Pulmonary artery endothelial cell (primary cell): ENCODE results near the gene PIK3R5. TPM values are rescaled to one million over a fixed set of nuclear protein-coding genes. Genes with fewer than 3 reads are reported as not detected.
"Not testable (repeated sequence)": the region's sequence is repeated elsewhere in the genome, so short reads cannot be mapped to it uniquely, and the experiment has no call there.

Experiments used
- DNase-seq: peaks from one replicate; pipeline ENCODE4 v3.0.0-alpha.2; 2011; ENCODE audit warnings: low read depth, low spot score
- total RNA-seq: library from RNA; depleted of rRNA; stranded (reverse); fragments of >200 nt; gene quantifications from 2 replicates; pipeline ENCODE4 v1.2.3, GENCODE V29; 2014

PIK3R5 gene
- total RNA-seq, 1 donor from 2014 or later = not detected

DNA sequence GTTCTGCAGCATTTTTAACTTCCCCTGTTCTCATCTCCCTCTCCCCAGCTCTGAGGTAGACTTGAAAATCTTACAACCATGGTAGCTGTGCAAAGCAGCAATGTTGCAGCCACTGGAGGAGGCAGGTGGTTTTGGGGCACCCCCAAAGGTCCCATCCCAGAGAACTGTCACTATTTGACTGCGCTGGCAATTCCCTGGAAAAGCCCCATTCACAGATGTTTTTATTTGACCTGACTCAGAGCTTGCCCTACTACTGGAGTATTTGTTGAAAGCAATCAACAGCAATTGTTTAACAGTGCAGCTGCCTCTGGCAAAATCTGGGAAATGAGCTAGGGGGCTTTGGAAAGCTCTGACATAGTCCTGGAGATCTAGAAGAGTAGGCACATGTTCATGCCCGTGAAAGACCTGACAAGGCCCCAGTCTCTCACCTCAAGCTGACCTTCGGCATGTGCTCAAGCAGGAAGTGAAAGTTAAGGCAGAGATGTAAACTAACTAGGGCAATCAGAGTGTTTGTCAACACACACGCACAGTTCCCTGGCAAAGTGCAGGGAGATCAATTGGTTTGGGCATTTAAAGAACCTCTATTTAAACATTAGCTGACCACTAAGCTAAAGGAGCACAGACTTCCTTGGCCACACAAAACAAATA is 19.7 kb upstream of the PIK3R5 start:
- no peak for DNase-seq

DNA sequence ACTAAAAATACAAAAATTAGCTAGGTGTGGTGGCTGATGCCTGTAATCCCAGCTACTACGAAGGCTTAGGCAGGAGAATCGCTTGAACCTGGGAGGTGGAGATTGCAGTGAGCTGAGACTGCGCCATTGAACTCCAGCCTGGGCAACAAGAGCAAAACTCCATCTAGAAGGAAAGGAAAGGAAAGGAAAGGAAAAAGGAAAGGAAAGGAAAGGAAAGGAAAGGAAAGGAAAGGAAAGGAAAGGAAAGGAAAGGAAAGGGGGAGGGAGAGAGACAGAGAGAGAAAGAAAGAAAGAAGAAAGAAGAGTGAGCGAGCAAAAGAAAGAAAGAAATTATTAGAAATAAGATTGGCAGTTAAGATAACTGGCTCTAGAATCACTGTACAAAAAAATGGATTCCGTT is 18.7 kb upstream of the PIK3R5 start:
- not testable (repeated sequence) for DNase-seq

DNA sequence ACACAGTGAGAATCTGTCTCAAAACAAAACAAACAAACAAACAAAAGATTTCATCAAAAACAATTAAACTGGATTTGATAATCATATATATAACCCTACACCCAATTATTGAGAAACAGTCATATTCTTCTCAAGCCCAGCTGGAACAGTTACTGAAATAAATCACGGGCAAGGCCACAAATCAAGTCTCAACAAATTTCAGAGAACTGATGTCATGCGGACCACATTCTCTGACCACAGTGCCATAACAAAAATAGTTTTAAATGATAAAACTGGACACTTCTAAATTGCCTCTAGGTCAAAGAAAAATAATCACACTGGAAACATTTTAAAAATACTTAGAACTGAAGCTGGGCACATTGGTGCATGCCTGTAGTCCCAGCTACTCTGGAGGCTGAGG is 15.9 kb upstream of the PIK3R5 start:
- no peak for DNase-seq

DNA sequence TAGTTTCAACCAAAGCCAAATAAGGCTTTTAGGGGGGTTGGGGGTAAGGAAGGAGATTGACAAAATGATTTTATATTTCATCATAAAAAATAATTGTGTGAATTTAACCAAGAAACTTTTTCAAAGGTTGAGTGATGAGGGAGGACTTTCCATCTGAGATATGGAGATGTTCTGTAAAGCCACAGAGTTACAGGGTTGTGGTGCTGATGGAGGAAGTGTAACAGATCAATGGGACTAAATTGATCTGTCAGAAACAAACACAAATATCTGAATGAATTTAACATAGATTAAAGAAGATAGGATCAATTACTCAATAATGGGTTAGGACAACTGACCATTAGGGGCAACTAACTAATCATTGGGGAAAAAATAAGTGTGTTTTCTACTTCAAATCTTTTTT is 14.2 kb upstream of the PIK3R5 start:
- DNase-seq = no peak

DNA sequence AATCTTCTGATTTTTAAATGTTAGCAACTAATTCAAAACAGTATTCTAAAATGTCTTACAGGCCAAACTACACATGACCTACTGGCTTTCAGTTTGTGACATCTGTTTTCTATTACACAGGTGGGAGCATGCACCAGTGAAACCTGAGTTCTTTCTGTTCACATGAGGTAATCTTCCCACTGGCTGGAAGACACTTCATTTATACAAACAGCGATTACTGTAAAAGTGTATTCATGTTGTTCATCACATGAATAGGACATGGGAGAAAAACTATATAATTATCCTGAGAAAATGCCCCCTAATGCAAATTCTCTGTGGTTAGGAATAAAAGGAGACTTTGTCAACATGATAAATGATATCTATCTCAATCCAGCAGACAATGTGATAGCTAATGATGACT is 11.1 kb upstream of the PIK3R5 start:
- DNase-seq = no peak

DNA sequence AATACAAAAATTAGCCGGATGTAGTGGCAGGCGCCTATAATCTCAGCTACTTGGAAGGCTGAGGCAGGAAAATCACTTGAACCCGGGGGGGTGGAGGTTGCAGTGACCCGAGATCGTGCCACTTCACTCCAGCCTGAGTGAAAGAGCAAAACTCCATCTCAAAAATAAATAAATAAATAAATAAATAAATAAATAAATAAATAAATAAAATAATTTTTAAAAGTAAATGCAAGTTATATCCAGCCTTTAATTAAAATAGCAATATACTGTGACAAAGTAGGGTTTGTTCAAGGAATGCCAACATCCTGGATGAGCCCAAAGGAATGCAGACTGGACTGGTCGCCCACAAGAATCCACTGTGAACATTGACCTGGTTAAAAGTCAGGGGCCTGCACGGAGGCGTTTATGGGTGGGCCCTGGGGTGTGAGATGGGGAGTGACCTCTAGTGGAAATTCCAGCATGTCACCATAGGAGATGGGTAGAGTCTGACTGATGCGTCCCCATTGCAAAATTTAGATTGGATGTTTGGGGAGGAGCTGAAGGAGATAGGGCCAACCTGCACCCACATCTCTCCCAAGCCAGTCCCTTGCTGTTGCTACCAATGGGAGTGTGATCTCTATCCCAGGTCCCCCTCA is 9.7 kb upstream of the PIK3R5 start:
- DNase-seq = no peak

DNA sequence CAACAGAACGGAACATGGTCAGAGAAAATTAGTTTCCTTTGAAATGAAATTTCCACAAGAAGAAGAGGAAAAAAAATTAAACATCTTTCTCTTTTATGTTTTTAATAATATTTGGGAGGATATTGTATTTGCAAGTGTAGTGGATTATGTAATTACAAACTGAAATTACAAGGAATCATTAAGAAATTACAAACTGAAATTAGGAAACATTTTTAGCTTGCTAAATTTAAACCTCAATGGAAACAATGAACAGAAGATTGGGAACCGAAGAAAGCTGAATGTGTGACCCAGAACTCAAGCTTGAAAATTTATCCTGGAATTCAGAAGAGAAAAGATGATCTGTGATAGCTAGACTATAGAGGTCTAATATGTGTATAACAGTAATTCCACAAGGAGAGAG is 4.4 kb upstream of the PIK3R5 start:
- no peak for DNase-seq

DNA sequence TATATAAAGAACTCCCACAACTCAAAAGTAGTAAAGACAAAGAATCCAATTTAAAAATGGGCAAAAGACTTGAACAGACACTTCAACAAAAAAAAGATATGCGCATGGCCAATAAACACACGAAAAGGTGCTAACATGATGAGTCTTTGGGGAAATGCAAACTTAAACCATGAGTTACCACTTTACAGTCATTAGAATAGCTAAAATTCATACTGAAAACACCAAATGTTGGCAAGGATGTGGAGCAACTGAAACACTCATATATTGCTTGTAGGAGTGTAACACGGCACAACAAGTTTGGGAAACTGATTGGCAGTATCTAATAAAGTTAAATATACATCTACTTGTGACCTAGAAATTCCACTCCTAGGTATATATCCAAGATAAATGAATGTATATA is 3.0 kb upstream of the PIK3R5 start:
- no peak for DNase-seq

DNA sequence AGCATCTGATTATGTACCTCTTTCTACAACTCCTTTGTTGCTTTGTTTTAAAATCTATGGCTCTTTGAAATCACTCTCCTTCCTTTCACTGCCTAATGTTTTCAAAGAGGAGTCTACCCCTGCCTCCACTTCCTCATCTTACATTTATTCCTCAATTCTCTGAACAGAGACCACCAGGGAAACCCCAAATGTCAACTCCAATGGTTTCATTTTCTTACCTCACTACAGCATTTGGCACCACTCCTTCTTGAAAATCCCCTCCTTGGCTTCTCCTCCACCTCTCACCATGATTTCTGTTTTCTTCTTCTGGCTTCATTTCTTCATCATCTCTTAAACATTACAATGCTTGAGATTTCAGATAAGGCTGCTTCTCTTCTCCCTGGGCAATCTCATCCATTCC is 2.4 kb upstream of the PIK3R5 start:
- DNase-seq = no peak

DNA sequence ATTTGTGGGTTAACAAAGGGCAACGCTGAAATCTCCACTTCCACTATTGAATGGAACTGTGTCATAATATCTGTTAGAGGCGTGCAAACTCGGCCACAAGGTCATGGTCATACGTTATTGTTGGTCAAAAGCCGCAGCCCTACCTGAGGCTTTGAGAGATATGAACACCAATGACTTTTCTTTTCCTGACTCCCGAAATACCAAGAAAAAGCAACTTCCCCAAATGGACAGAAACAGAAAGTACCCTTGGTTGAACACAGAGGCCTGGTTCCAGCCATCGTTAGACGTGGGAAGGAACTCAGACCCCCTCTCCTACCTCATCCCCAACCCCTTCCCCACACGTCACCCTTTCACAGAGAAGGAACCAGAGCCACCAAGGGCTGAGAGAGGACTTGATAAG is 1.4 kb upstream of the PIK3R5 start:
- DNase-seq = no peak

DNA sequence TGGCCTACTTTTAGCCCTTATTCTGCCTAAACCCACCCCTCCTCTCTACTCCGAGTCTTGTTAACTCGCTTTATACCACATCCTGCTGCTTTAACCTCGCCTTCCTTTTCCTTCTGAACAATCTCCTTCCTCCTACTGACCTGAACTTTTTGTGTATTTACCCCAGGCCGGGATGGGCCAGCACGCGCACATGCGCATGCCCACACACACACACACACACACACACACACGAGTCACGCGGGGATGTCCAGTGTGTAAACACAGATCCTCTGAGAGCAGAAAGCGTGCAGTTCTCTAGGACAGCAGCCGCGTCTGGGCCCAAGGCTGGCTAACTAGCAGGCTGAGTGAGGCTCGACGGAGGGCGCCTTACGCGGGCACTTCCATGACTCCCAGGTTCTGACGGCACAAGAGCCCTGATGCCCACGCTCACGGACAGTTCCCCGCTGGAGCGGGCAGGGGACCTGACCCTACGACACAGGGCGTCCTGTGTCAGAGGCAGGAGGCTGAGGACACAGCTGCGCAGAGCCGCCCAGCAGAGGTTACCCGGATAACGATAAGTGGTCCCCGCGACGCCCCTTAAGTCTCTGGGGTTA is 610 bp downstream of the PIK3R5 start:
- no peak for DNase-seq

DNA sequence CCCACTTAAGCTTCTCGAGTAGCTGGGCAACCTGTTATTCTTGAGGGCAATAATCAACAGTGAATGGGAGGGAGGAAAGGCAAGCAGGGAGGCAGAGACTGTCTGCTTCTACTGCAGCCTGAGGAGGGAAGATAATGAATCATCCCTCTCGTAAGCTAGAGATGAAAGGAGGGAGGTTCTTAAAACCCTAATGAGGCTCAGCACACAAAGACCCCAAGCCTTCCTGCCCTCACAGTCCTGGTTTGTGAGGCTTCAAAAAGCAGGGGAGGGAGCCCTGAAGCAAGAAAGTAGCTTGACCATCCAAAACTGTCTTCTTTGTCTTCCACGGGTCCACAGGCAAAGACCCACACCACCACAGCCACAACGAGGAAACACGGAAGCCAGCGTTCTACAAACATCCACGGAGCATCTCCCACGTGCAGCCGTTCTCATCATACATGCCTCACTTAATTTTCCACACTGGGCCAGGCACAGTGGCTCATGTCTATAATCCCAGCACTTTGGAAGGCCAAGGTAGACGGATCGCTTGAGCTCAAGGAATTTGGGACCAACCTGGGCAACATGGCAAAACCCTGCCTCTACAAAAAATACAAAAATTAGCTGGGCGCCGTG is 1.8 kb downstream of the PIK3R5 start:
- DNase-seq = no peak

DNA sequence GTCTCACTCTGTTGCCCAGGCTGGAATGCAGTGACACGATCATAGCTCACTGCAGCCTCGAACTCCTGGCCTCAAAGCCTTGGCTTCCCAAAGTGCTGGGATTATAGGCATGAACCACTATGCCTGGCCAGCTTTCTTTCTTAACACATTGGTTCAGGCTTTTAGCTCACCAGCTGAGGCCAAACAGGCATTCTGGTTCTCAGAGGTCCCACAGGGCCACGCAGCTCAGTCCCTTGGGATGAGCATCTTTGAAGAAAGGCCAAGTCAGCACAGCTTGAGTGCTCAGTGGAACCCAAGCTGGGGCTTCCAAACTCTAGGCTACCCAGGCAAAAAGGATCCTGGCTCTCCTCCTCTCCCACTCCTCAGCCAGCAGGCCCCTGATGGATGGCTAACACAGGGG is 2.5 kb downstream of the PIK3R5 start:
- DNase-seq = no peak

DNA sequence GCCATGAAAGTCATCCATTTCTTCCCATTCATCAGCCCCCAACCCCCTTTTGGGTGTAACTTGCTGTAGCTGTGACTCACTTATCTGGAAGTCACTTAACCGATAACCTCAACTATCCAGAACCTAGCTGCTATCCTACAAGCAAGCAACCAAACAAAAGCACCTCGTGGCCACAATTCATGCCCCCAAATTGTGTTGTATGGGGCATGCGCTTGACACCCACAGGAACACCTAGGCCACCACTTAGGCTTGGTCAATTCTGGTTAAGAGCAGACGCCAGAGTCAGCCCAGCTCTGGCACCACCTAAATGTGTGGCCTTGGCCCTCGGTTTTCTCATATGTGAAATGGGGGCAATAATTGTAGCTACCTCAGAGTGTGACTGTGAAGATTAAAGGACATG is 3.7 kb downstream of the PIK3R5 start:
- DNase-seq = no peak

DNA sequence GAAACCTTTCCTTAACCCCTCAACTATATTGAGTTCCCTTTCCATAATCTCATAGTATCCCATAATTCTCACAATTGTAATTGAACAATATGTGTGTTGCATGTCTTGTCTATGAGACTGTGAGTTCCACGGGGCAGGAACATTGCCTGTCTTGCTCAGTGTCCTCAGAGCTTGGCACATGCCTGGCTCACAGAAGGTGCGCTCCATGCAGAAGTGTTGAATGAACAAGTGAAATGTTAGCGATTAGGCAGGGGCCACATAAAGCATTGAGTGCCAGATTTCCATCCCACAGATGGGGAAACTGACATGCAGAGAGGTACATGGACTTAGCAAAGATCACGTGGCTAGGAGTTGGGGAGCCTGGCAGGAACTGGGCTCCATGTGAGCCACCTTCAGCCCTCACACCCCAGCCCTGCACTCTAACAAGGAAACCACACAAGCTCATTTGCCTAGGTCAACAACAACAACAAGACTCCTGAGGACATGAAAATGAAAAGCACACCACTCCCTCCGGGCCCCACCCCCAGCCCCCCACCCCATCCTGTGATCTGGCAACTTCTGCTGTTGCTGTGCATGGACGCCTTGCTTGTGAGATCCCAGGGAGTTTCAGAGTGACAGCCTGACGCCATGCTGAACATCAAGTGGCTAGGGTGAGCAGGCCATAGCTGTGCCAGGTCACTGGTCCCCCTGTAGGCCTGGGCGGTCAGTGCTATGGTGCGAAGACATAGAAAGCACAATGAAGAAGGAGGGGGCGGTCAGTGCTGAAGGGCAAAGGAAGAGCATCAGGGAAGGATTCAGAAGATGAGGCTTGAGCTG is 5.0 kb downstream of the PIK3R5 start:
- no peak for DNase-seq

DNA sequence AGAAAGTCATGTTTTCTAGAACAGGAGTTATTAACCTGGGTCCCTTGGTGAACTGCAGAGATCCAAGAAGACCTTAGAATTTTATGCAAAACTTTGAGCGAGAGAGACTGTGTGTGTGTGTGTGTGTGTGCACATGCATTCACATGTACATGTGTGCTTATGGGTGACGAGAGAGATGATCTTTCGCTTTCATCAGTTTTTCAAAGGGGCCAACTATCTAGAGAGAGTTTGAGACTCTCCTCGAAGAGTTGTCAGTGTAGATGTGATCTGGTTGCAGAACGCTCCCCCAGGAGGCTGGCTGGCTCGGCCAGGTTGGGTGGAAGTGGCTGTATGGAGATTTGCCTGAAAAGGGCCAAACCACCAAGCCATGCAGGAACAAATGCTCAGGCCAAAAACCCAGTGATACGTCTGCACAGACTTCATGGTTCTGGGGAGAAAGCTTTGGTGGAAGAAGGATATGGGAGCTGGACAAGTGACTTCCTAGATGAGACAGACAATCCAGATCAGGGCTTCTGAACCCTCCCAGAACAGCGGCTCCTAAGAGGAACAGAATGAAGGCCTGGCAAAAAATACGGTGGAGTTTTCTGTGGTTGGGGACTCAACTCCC is 6.1 kb downstream of the PIK3R5 start:
- DNase-seq = no peak

DNA sequence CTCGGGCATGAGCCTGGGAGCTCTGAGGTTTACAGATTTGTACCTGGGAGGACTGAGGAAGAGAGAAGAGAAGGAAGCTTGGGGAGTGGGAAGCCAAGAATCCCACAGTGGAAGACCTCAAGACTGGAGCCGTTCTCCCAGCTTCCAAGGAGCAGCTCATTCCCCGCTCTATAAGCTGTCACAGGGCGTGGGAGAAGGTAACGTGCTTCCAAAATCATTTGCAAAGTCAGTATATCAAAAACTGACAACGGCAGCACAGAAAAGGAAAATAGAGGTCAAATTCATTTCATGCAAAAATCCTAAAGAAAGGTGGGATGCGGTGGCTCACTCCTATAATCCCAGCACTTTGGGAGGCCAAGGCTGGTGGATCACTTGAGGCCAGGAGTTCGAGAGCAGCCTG is 7.8 kb downstream of the PIK3R5 start:
- DNase-seq = no peak

DNA sequence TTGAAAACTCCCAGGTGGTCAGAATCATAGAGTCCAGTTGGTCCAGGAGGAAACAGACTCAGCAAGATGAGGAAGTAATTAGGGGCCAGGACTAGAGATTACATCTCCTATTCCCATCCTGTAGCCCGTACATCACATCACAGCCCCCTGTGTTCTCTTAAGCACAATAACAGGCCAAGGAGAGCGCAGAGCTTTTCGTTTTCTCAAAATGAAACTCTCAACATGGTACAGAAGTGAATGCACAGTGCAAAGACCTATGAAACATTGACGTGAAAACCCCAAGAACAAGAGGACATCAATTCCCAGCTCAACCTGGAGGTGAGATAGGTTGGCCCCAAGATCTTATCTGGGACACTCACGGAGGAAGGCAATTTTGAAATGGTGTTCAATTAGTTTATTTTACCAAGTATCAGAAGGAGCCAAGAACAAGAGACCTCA is 9.0 kb downstream of the PIK3R5 start:
- no peak for DNase-seq

DNA sequence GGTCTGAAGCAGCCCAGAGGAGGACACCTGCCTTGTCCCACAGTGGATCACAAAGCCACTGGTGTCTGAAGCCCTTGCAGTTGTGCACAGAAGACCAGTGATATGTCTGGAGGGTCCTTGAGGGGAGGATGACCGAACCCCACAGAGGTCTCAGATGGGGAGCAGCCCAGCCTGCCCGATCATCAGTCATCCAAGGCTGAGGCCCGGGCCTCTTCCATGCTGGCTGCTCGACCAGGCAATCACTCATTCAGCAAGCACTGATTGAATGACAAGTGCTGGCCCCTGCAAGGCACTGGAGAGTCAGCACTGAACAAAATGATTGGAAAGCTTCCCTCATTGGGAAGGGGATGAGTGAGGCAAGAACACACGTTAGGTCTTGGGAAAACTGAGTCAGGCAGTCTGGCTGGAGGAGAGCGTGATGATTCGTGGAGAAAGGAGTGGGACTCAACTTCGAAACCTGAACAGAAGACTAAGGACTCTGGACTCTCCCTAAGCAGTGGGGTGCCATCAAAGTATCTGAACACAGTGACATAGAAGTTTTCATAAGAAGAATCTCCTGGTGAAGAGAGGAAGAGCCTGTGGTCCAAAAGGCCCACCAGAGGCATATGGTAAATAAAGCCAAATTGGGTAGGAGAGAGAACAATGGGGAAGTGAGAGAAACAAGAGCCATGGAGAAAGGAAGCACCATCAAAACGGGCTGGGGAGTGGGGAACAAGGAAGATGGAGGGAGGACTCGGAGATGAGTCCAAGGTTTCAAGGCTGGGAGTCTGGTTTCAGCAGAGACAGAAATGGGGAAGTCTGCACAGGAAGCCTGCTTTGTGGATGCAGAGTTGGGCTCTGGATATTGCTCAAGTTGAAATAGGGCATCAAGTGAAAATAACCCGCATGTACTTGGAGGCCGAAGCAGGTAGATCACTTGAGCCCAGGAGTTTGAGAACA is 10.2 kb downstream of the PIK3R5 start:
- DNase-seq = no peak

DNA sequence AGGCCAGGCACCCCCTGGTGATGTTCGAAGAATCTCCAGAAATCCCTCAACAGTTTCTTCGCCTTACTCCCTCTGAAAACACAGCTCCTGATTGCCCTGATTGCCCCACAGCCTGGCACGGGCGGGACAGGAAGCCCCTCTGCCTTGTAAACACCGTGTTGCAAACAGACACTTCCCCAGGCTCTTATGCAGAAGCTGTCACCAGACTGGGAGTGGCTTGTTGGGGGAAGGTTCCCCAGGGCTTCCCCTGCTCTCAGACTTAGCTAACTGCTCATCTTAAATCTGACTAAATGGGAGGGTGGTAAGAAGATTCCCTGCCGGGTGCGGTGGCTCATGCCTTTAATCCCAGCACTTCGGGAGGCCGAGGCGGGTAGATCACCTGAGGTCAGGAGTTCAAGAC is 11.2 kb downstream of the PIK3R5 start:
- no peak for DNase-seq
